Esophagus muscularis mucosa (tissue), 4 donors: ENCODE results near the gene AVEN. TPM values are rescaled to one million over a fixed set of nuclear protein-coding genes. Genes with fewer than 3 reads are reported as not detected.
"Not testable (repeated sequence)": the region's sequence is repeated elsewhere in the genome, so short reads cannot be mapped to it uniquely, and the experiment has no call there.

ENCODE experiments used
- DNase-seq: peaks from one replicate; pipeline ENCODE4 v3.0.0-alpha.2; 2017; ENCODE audit errors: extremely low spot score
- H3K27ac ChIP-seq, 4 donors: fragments of 200-600 bp; sonication (generic); replicated peaks in 1 of 4; 1 replicate in 3 of 4; 2 replicates in 1 of 4; pipeline ENCODE4 v1.5.1; 2016 to 2019; ENCODE audit warnings: mild to moderate bottlenecking in 1 of 4
- H3K27me3 ChIP-seq, 4 donors: fragments of 200-600 bp; sonication (generic); one replicate each; pipeline versions ENCODE4 v1.5.1 to v1.6.0; 2016 to 2019
- H3K36me3 ChIP-seq, 4 donors: fragments of 200-600 bp; sonication (generic); one replicate each; pipeline ENCODE4 v1.5.1; 2016 to 2019
- H3K4me1 ChIP-seq, 4 donors: fragments of 200-600 bp; sonication (generic); one replicate each; pipeline ENCODE4 v1.5.1; 2016 to 2019
- H3K4me3 ChIP-seq, 4 donors: fragments of 200-600 bp; sonication (generic); 1 replicate in 2 of 4; 2 replicates in 2 of 4; pipeline ENCODE4 v1.5.1; 2016 to 2019; ENCODE audit warnings: mild to moderate bottlenecking in 4 of 4, moderate library complexity in 1 of 4
- H3K9me3 ChIP-seq, 4 donors: fragments of 200-600 bp; sonication (generic); 1 replicate in 3 of 4; 2 replicates in 1 of 4; pipeline ENCODE4 v1.5.1; 2016 to 2019
- CTCF ChIP-seq, 3 experiments: fragments of 200-600 bp in 2 of 3; fragments of 450-650 bp in 1 of 3; sonication (generic) in 2 of 3; IDR thresholded peaks; one replicate each; pipeline ENCODE4 v1.5.1; 2017 to 2019; ENCODE audit warnings: antibody characterized with exemption in 3 of 3, mild to moderate bottlenecking in 2 of 3, moderate library complexity in 1 of 3
- EP300 ChIP-seq: sonication (generic); formaldehyde crosslinking; IDR thresholded peaks from one replicate; pipeline ENCODE4 v1.6.1; 2017; ENCODE audit warnings: antibody characterized with exemption
- POLR2A ChIP-seq: fragments of 450-650 bp; IDR thresholded peaks from one replicate; pipeline ENCODE4 v1.6.1; 2017; ENCODE audit warnings: antibody characterized with exemption, moderate library complexity, mild to moderate bottlenecking, low read depth
- POLR2AphosphoS5 ChIP-seq, 2 donors: sonication (generic); formaldehyde crosslinking; IDR thresholded peaks; one replicate each; pipeline ENCODE4 v1.6.1; 2017; ENCODE audit warnings: antibody characterized with exemption in 2 of 2
- whole genome bisulfite sequencing: methylation state at CpG from one replicate; pipeline ENCODE4 v1.1.5; 2018; 5-methylcytosine and 5-hydroxymethylcytosine counted together
- intact Hi-C: fragments of 100-400 bp; cut with DNase I; formaldehyde crosslinking; loops from one replicate; pipeline ENCODE4 v1.15.1; 2023
- total RNA-seq, 4 donors: library from RNA; depleted of rRNA; stranded (reverse); fragments of >200 nt; gene quantifications; one replicate each; pipeline versions ENCODE4 v1.1.0 to v1.2.1, GENCODE V29; 2016

Gene AVEN
- total RNA-seq, 4 donors from 2014 or later: 18.2 to 30.9 (median 27.6) TPM

GRCh38 chr15:34059946-34060345 is 20.9 kb upstream of the AVEN start:
- 74% methylated on average over 3 of the region's 3 CpGs for WGBS

GRCh38 chr15:34059476-34059875 is 20.5 kb upstream of the AVEN start:
- Histone ChIP-seq H3K36me3 (no peaks in the 10 kb centered on the region), H3K27ac (no peak overlapping the region), H3K9me3 (no peaks in the 10 kb centered on the region), H3K4me1 (peaks cover 0 to 8% (median 0%) of the 10 kb centered on the region in 4 donors), H3K27me3 (no peaks in the 10 kb centered on the region), H3K4me3 (no peak overlapping the region)
- WGBS: 61% methylated on average over 2 of the region's 2 CpGs
- TF ChIP-seq POLR2AphosphoS5 (IDR thresholded peaks at IDR 0.05) (no peak), POLR2A (no peak)
- intact Hi-C loops: no loop called here
- DNase-seq: no peak

More at GRCh38 chr15:34059946-34060345, 20.9 kb upstream of the AVEN start:
- Histone ChIP-seq H3K4me1 (peaks cover 0 to 8% (median 0%) of the 10 kb centered on the region in 4 donors), H3K27ac (no peak overlapping the region), H3K36me3 (no peaks in the 10 kb centered on the region), H3K4me3 (no peak overlapping the region), H3K9me3 (no peaks in the 10 kb centered on the region), H3K27me3 (no peaks in the 10 kb centered on the region)
- no peak for TF ChIP-seq EP300
- TF ChIP-seq CTCF (IDR thresholded peaks at IDR 0.05): no peak
- no peak for TF ChIP-seq POLR2AphosphoS5 (IDR thresholded peaks at IDR 0.05)
- no peak for TF ChIP-seq POLR2A
- DNase-seq: no peak
- intact Hi-C loops: no loop called here

GRCh38 chr15:34056911-34057310 is 17.9 kb upstream of the AVEN start:
- no peak for TF ChIP-seq POLR2A
- no peak for TF ChIP-seq CTCF (IDR thresholded peaks at IDR 0.05)
- no peak for TF ChIP-seq EP300
- no peak for TF ChIP-seq POLR2AphosphoS5 (IDR thresholded peaks at IDR 0.05)
- DNase-seq: no peak
- H3K27me3 ChIP-seq: no peaks in the 10 kb centered on the region
- no peaks in the 10 kb centered on the region for H3K9me3 ChIP-seq
- intact Hi-C loops: no loop called here
- 78% methylated on average over 5 of the region's 5 CpGs for WGBS
- no peak overlapping the region for H3K4me3 ChIP-seq
- H3K27ac ChIP-seq: no peak overlapping the region
- H3K4me1 ChIP-seq: peaks cover 0 to 4% (median 0%) of the 10 kb centered on the region in 4 donors
- H3K36me3 ChIP-seq: no peaks in the 10 kb centered on the region

GRCh38 chr15:34055868-34056595 is 17.0 kb upstream of the AVEN start:
- Histone ChIP-seq H3K27me3 (no peaks in the 10 kb centered on the region), H3K27ac (no peak overlapping the region), H3K9me3 (peaks cover 0 to 6% (median 2%) of the 10 kb centered on the region in 4 donors), H3K36me3 (no peaks in the 10 kb centered on the region), H3K4me3 (no peak overlapping the region), H3K4me1 (no peaks in the 10 kb centered on the region)
- no peak for TF ChIP-seq POLR2A
- TF ChIP-seq CTCF (IDR thresholded peaks at IDR 0.05): no peak
- TF ChIP-seq POLR2AphosphoS5 (IDR thresholded peaks at IDR 0.05): no peak
- TF ChIP-seq EP300: no peak
- no peak for DNase-seq
- intact Hi-C loops: no loop called here
- 57% methylated on average over 3 of the region's 3 CpGs for WGBS

GRCh38 chr15:34054081-34054707 is 15.2 kb upstream of the AVEN start:
- Histone ChIP-seq H3K36me3 (no peaks in the 10 kb centered on the region), H3K9me3 (peaks cover 0 to 16% (median 9%) of the 10 kb centered on the region in 4 donors), H3K27me3 (no peaks in the 10 kb centered on the region), H3K4me3 (no peak overlapping the region), H3K4me1 (no peaks in the 10 kb centered on the region), H3K27ac (no peak overlapping the region)
- 90% methylated on average over 3 of the region's 3 CpGs for WGBS
- no peak for DNase-seq
- intact Hi-C loops: no loop called here
- TF ChIP-seq CTCF (IDR thresholded peaks at IDR 0.05): no peak
- no peak for TF ChIP-seq POLR2AphosphoS5 (IDR thresholded peaks at IDR 0.05)
- TF ChIP-seq EP300: no peak
- no peak for TF ChIP-seq POLR2A

- intact Hi-C loops: not testable (repeated sequence)
- 67% methylated on average over 1 of the region's 1 CpG for WGBS
Measured at GRCh38 chr15:34050385-34050784, 11.4 kb upstream of the AVEN start.

More at GRCh38 chr15:34050385-34050784, 11.4 kb upstream of the AVEN start:
- not testable (repeated sequence) for H3K4me1 ChIP-seq, H3K27me3 ChIP-seq, H3K36me3 ChIP-seq, H3K27ac ChIP-seq, H3K4me3 ChIP-seq, DNase-seq
- H3K9me3 ChIP-seq: peaks cover 0 to 16% (median 9%) of the 10 kb centered on the region in 4 donors
